Neural progenitor cell (in vitro differentiated cells): Measurements from ENCODE around the gene CSRP1. TPM values are rescaled to one million over a fixed set of nuclear protein-coding genes. Genes with fewer than 3 reads are reported as not detected.

Experiments
- DNase-seq: peaks from one replicate; pipeline ENCODE4 v3.0.0-alpha.2; 2016; ENCODE audit warnings: low spot score
- H2AFZ ChIP-seq: fragments of 200-600 bp; sonication (generic); replicated peaks from 2 replicates; pipeline ENCODE4 v1.6.1; 2016; ENCODE audit warnings: antibody characterized with exemption
- H3F3A ChIP-seq: fragments of 200-600 bp; sonication (generic); 2 replicates; pipeline ENCODE4 v1.6.1; 2016; ENCODE audit warnings: antibody characterized with exemption, low read depth
- H3K27ac ChIP-seq: fragments of 200-600 bp; sonication (generic); 2 replicates; pipeline ENCODE4 v1.5.1; 2016; ENCODE audit warnings: mild to moderate bottlenecking
- H3K27me3 ChIP-seq: fragments of 200-600 bp; sonication (generic); 2 replicates; pipeline ENCODE4 v1.6.1; 2016; ENCODE audit warnings: mild to moderate bottlenecking, moderate library complexity
- H3K36me3 ChIP-seq: fragments of 200-600 bp; sonication (generic); 2 replicates; pipeline ENCODE4 v1.5.1; 2016
- H3K4me1 ChIP-seq: fragments of 200-600 bp; sonication (generic); 2 replicates; pipeline ENCODE4 v1.6.1; 2016; ENCODE audit warnings: mixed run types
- H3K4me2 ChIP-seq: fragments of 200-600 bp; sonication (generic); 2 replicates; pipeline ENCODE4 v1.6.1; 2016
- H3K4me3 ChIP-seq: fragments of 200-600 bp; sonication (generic); 2 replicates; pipeline ENCODE4 v1.5.1; 2016
- H3K79me2 ChIP-seq: fragments of 200-600 bp; sonication (generic); 2 replicates; pipeline ENCODE4 v1.6.1; 2016; ENCODE audit warnings: low read depth
- H3K9ac ChIP-seq: fragments of 200-600 bp; sonication (generic); 2 replicates; pipeline ENCODE4 v1.6.1; 2016
- H3K9me3 ChIP-seq: fragments of 200-600 bp; sonication (generic); 2 replicates; pipeline ENCODE4 v1.5.1; 2016; ENCODE audit warnings: low read depth
- H4K20me1 ChIP-seq: fragments of 200-600 bp; sonication (generic); 2 replicates; pipeline ENCODE4 v1.6.1; 2016; ENCODE audit warnings: low read depth
- H3K27ac Mint-ChIP-seq: 3 replicates; pipeline ENCODE4 v1.8.0; 2021; ENCODE audit warnings: mixed read lengths
- H3K27me3 Mint-ChIP-seq: 2 replicates; pipeline ENCODE4 v1.8.0; 2022; ENCODE audit warnings: low read depth, mild to moderate bottlenecking, inconsistent platforms, moderate library complexity, mixed read lengths; ENCODE audit not compliant: insufficient read depth
- H3K36me3 Mint-ChIP-seq: 3 replicates; pipeline ENCODE4 v1.8.0; 2021; ENCODE audit warnings: mixed read lengths
- H3K4me1 Mint-ChIP-seq: 3 replicates; pipeline ENCODE4 v1.8.0; 2021; ENCODE audit warnings: mixed read lengths
- H3K4me3 Mint-ChIP-seq: 3 replicates; pipeline ENCODE4 v1.8.0; 2021; ENCODE audit warnings: mild to moderate bottlenecking, moderate library complexity, mixed read lengths
- H3K9me3 Mint-ChIP-seq: 3 replicates; pipeline ENCODE4 v1.8.0; 2020; ENCODE audit warnings: mixed read lengths
- EZH2 ChIP-seq: fragments of 200-600 bp; sonication (generic); IDR thresholded peaks from 2 replicates; pipeline ENCODE4 v1.6.1; 2017; ENCODE audit warnings: antibody characterized with exemption, mild to moderate bottlenecking, moderate library complexity
- EZH2phosphoT487 ChIP-seq: fragments of 200-600 bp; sonication (generic); IDR thresholded peaks from 2 replicates; pipeline ENCODE4 v1.6.1; 2017; ENCODE audit warnings: antibody characterized with exemption
- total RNA-seq: library from RNA; depleted of rRNA; stranded (reverse); fragments of >200 nt; gene quantifications from 2 replicates; pipeline ENCODE4 v1.2.3, GENCODE V29; 2015; ENCODE audit warnings: low replicate concordance
- TF ChIP-seq, protein P1 (sequence below): fragments of 200-600 bp; sonication (generic); IDR thresholded peaks from 2 replicates; pipeline ENCODE4 v1.5.1; 2017; ENCODE audit warnings: antibody characterized with exemption, mild to moderate bottlenecking

The CSRP1 gene
- total RNA-seq, 1 donor from 2014 or later: 2.5 TPM

- Mint-ChIP-seq H3K27me3 (peaks cover 29% of the 10 kb centered on the region), H3K4me3 (peak overlapping the region; percentile 81), H3K27ac (no peak overlapping the region), H3K9me3 (no peaks in the 10 kb centered on the region), H3K4me1 (peaks cover 45% of the 10 kb centered on the region), H3K36me3 (peaks cover 4% of the 10 kb centered on the region)
- Histone ChIP-seq H3K27me3 (peaks cover 71% of the 10 kb centered on the region), H3K4me3 (peak overlapping the region; percentile 70), H2AFZ (peak overlapping the region; percentile 86), H3F3A (peaks cover 18% of the 10 kb centered on the region), H3K36me3 (no peaks in the 10 kb centered on the region), H3K4me1 (peaks cover 16% of the 10 kb centered on the region), H3K79me2 (no peaks in the 10 kb centered on the region), H3K4me2 (peak overlapping the region; percentile 94), H3K9ac (no peak overlapping the region), H4K20me1 (peaks cover 13% of the 10 kb centered on the region), H3K9me3 (no peaks in the 10 kb centered on the region), H3K27ac (no peak overlapping the region)
- peak; percentile 38 for DNase-seq
- TF ChIP-seq EZH2: no peak
- TF ChIP-seq, protein P1, sequence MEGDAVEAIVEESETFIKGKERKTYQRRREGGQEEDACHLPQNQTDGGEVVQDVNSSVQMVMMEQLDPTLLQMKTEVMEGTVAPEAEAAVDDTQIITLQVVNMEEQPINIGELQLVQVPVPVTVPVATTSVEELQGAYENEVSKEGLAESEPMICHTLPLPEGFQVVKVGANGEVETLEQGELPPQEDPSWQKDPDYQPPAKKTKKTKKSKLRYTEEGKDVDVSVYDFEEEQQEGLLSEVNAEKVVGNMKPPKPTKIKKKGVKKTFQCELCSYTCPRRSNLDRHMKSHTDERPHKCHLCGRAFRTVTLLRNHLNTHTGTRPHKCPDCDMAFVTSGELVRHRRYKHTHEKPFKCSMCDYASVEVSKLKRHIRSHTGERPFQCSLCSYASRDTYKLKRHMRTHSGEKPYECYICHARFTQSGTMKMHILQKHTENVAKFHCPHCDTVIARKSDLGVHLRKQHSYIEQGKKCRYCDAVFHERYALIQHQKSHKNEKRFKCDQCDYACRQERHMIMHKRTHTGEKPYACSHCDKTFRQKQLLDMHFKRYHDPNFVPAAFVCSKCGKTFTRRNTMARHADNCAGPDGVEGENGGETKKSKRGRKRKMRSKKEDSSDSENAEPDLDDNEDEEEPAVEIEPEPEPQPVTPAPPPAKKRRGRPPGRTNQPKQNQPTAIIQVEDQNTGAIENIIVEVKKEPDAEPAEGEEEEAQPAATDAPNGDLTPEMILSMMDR: no peak
Measured at GRCh38 chr1:201537891-201538611, 31.1 kb upstream of the CSRP1 start.

DNA sequence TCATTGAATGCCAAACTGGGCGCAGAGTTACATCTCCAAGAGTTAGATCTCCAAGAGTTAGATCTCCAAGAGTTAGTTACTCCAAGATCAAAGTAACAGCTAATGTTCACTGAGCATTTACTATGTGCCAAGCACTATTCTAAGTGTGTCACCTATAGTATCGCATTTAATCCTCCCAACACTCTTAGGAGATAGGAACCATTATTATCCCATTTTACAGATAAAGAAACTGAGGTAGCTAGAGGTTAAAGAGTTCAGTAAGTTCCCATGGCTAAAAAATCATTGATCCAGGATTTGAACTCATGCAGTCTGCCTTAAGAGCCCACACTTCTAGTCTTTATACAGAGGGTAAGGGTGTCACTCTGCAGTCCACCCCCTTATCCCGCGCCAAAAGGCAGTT is 30.5 kb upstream of the CSRP1 start:
- H3K27me3 ChIP-seq: peaks cover 65% of the 10 kb centered on the region
- H3K4me1 Mint-ChIP-seq: peaks cover 47% of the 10 kb centered on the region
- H3K4me2 ChIP-seq: no peak overlapping the region

GRCh38 chr1:201537028-201537427 is 30.1 kb upstream of the CSRP1 start:
- no peak overlapping the region for H3K27ac Mint-ChIP-seq
- H3F3A ChIP-seq: peaks cover 18% of the 10 kb centered on the region
- no peaks in the 10 kb centered on the region for H3K79me2 ChIP-seq
- peaks cover 2% of the 10 kb centered on the region for H3K9me3 Mint-ChIP-seq
- no peak overlapping the region for H3K4me2 ChIP-seq
- H3K4me1 Mint-ChIP-seq: peaks cover 45% of the 10 kb centered on the region
- DNase-seq: no peak
- peaks cover 3% of the 10 kb centered on the region for H3K36me3 Mint-ChIP-seq
- H3K9me3 ChIP-seq: no peaks in the 10 kb centered on the region
- H3K27me3 ChIP-seq: peaks cover 61% of the 10 kb centered on the region
- peaks cover 13% of the 10 kb centered on the region for H4K20me1 ChIP-seq
- H3K36me3 ChIP-seq: no peaks in the 10 kb centered on the region
- H3K27ac ChIP-seq: no peak overlapping the region
- peaks cover 20% of the 10 kb centered on the region for H3K4me1 ChIP-seq
- H2AFZ ChIP-seq: no peak overlapping the region
- peak overlapping the region; percentile 46 for H3K4me3 Mint-ChIP-seq
- peaks cover 32% of the 10 kb centered on the region for H3K27me3 Mint-ChIP-seq
- H3K9ac ChIP-seq: no peak overlapping the region
- no peak overlapping the region for H3K4me3 ChIP-seq
- TF ChIP-seq EZH2phosphoT487 (no peak), EZH2 (no peak)
- TF ChIP-seq, protein P1: no peak

More for the DNA sequence above, 30.5 kb upstream of the CSRP1 start:
- H3K36me3 Mint-ChIP-seq: peaks cover 4% of the 10 kb centered on the region
- H3K4me1 ChIP-seq: peaks cover 16% of the 10 kb centered on the region
- H3K9me3 ChIP-seq: no peaks in the 10 kb centered on the region
- H3K79me2 ChIP-seq: no peaks in the 10 kb centered on the region
- peak overlapping the region; percentile 81 for H3K4me3 Mint-ChIP-seq
- H3K4me3 ChIP-seq: no peak overlapping the region
- H3K27ac Mint-ChIP-seq: no peak overlapping the region
- H3K36me3 ChIP-seq: no peaks in the 10 kb centered on the region
- H2AFZ ChIP-seq: no peak overlapping the region
- peaks cover 13% of the 10 kb centered on the region for H4K20me1 ChIP-seq
- H3K9me3 Mint-ChIP-seq: peaks cover 2% of the 10 kb centered on the region
- H3K27ac ChIP-seq: no peak overlapping the region
- peaks cover 18% of the 10 kb centered on the region for H3F3A ChIP-seq
- TF ChIP-seq EZH2 (no peak), EZH2phosphoT487 (no peak)
- TF ChIP-seq, protein P1: no peak
- DNase-seq: no peak
- H3K27me3 Mint-ChIP-seq: peaks cover 34% of the 10 kb centered on the region
- H3K9ac ChIP-seq: no peak overlapping the region
